Muscle layer of colon (tissue), 2 donors: ENCODE measurements around the gene ITGA2B.
A peak's percentile ranks its signal among the peaks of the same experiment; 100 is the strongest.
"Not testable (repeated sequence)": the region's sequence is repeated elsewhere in the genome, so short reads cannot be mapped to it uniquely, and the experiment has no call there.

Experiments used
- H3K27ac ChIP-seq: one replicate; pipeline ENCODE4 v1.7.0; 2013; ENCODE audit warnings: low read depth, mild to moderate bottlenecking, low read length, moderate library complexity
- H3K27me3 ChIP-seq, 2 donors: one replicate each; pipeline ENCODE4 v1.7.0; 2013; ENCODE audit warnings: low read length in 2 of 2, mild to moderate bottlenecking in 2 of 2; ENCODE audit not compliant: insufficient read depth in 2 of 2, control insufficient read depth in 1 of 2
- H3K36me3 ChIP-seq: one replicate; pipeline ENCODE4 v1.7.0; 2013; ENCODE audit warnings: mild to moderate bottlenecking, low read length; ENCODE audit not compliant: insufficient read depth
- H3K4me1 ChIP-seq: one replicate; pipeline ENCODE4 v1.7.0; 2013; ENCODE audit warnings: mild to moderate bottlenecking, low read length; ENCODE audit not compliant: insufficient read depth
- H3K4me3 ChIP-seq, 2 donors: one replicate each; pipeline ENCODE4 v1.7.0; 2013; ENCODE audit warnings: low read length in 2 of 2, low read depth in 1 of 2, mild to moderate bottlenecking in 1 of 2, moderate library complexity in 1 of 2
- H3K9ac ChIP-seq: one replicate; pipeline ENCODE4 v1.7.0; 2013; ENCODE audit warnings: low read length
- H3K9me3 ChIP-seq: one replicate; pipeline ENCODE4 v1.7.0; 2013; ENCODE audit warnings: mild to moderate bottlenecking, low read length
- donor health status: abdominal sarcoma.
- donor health status: Adenocarcinoma of cecum.

Gene ITGA2B

DNA sequence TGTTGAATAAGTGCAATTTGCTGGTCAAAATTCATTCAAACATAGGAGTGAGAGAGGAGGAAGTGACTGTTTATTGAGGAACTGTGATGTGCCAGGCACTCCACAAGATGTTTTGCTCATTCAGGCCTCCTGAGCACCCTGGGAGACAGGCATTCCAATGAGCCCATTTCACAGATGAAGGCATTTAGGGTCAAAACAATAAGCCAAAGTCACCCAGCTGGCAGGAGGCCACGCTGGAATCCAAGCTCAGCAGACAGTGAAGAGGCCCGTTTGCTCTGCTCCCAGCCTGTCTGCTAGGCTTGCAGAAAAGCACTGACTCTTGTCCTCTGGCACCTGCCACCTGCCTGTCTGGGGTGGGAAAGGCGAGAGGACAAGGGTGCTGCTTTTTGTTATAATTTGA, 54.7 kb downstream of the ITGA2B start:
- Histone ChIP-seq H3K9ac (no peak overlapping the region), H3K27me3 (no peaks in the 10 kb centered on the region), H3K36me3 (no peaks in the 10 kb centered on the region), H3K9me3 (no peaks in the 10 kb centered on the region), H3K27ac (no peak overlapping the region), H3K4me3 (no peak overlapping the region), H3K4me1 (peaks cover 5% of the 10 kb centered on the region)

DNA sequence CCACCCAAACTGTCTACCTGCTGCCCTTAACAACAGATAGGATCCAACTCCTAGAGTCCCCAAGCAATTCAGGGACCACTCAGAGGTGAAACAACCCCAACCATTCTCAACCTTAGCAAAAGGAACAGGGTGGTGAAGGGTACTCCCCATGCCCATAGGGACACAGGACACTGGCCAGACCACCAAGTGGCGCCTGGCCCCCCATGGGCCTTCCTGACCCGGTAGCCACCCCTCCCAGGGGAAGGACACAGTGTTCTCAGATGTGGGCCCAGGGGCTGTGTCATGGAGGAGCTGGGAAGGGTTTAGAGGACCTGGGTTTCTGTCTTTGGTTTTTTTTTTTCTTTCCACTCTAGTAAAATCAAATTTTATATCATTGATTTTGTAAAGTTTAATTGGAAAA, 55.1 kb downstream of the ITGA2B start:
- H3K27me3 ChIP-seq, result no peaks in the 10 kb centered on the region
- H3K9me3 ChIP-seq, result no peaks in the 10 kb centered on the region
- no peak overlapping the region for H3K4me3 ChIP-seq
- H3K27ac ChIP-seq, result no peak overlapping the region
- no peaks in the 10 kb centered on the region for H3K36me3 ChIP-seq
- H3K9ac ChIP-seq, result no peak overlapping the region
- H3K4me1 ChIP-seq, result peaks cover 5% of the 10 kb centered on the region

DNA sequence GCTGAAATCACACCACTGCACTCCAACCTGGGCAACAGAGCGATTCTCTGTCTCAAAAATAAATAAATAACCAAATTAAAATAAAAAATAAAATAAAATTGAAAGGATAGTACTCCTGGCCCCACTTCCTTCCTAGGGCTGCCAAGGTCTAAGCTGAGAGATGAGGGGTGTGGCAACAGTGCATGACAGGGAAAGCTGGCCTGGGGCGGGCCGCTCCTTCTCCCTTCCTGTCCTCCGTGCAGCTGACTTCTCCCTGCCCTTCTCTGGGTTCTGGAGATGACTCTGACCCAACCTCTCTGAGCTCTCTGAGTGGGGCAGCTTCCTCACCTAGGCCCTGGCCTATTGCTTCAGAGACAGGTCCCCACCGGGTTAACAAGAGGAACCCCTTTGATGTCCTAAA, 56.1 kb downstream of the ITGA2B start:
- H3K36me3 ChIP-seq, result no peaks in the 10 kb centered on the region
- H3K27ac ChIP-seq, result no peak overlapping the region
- no peaks in the 10 kb centered on the region for H3K9me3 ChIP-seq
- no peak overlapping the region for H3K9ac ChIP-seq
- no peak overlapping the region for H3K4me3 ChIP-seq
- H3K4me1 ChIP-seq, result peaks cover 5% of the 10 kb centered on the region
- no peaks in the 10 kb centered on the region for H3K27me3 ChIP-seq

DNA sequence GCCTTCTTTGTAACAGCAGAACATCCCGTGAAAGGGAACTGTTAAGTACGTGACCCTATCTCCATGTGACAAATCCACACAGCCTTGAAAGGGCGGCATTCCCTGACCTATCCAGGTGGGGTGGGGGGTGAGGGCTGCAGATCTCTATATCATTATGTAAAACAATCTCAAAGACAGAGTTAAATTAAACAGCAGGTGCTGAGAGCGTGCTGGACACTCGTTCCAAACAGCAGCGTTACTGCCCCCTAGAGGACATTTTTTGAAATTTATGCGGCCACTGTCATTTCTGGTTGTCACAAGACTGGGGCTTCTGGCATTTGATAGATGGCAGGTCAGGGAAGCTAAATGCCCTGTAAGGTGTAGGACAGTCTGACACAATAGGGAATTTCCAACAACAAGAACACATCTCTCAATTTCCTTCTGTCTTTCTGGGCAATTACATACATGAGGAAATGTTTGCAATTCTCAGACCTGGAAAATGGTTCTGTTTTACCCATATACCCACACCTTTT, 58.1 kb downstream of the ITGA2B start:
- Histone ChIP-seq H3K36me3 (no peaks in the 10 kb centered on the region), H3K9me3 (no peaks in the 10 kb centered on the region), H3K4me1 (peaks cover 9% of the 10 kb centered on the region), H3K4me3 (no peak overlapping the region), H3K9ac (no peak overlapping the region), H3K27me3 (no peaks in the 10 kb centered on the region), H3K27ac (no peak overlapping the region)

DNA sequence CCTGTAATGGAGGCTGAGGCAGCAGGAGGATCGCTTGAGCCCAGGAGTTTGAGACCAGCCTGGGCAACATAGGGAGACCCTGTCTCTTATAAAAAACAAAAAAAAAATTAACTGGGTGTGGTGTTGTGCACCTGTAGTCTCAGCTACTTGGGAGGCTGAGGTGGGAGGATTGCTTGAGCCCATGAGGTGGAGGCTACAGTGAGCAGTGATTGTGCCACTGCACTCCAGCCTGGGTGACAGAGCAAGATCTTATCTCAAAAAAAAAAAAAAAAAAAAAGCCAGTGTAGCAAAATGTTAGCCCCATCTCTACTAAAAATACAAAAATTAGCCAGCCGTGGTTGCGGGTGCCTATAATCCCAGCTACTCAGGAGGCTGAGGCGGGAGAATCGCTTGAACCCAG, 59.2 kb downstream of the ITGA2B start:
- H3K4me1 ChIP-seq, result peaks cover 14% of the 10 kb centered on the region
- not testable (repeated sequence) for H3K36me3 ChIP-seq

DNA sequence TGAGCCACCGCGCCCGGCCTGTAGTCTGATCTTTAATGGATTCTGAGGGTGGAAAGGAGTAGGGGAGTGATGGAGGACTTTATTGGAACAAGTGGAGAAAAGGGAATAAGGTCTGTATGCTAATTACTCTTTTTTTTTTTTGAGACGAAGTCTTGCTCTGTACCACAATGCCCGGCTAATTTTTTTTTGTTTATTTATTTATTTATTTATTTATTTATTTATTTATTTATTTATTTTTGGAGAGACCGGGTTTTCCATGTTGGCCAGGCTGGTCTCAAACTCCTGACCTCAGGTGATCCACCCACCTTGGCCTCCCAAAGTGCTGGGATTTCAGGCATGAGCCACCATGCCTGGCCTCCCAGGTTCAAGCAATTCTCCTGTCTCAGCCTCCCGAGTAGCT, 59.9 kb downstream of the ITGA2B start:
- H3K4me3 ChIP-seq, H3K9me3 ChIP-seq, H3K36me3 ChIP-seq, H3K27ac ChIP-seq, H3K27me3 ChIP-seq, H3K9ac ChIP-seq: not testable (repeated sequence)
- H3K4me1 ChIP-seq, result peaks cover 14% of the 10 kb centered on the region

More for the DNA sequence above, 59.2 kb downstream of the ITGA2B start:
- not testable (repeated sequence) for H3K27me3 ChIP-seq, H3K9ac ChIP-seq, H3K27ac ChIP-seq, H3K9me3 ChIP-seq, H3K4me3 ChIP-seq

DNA sequence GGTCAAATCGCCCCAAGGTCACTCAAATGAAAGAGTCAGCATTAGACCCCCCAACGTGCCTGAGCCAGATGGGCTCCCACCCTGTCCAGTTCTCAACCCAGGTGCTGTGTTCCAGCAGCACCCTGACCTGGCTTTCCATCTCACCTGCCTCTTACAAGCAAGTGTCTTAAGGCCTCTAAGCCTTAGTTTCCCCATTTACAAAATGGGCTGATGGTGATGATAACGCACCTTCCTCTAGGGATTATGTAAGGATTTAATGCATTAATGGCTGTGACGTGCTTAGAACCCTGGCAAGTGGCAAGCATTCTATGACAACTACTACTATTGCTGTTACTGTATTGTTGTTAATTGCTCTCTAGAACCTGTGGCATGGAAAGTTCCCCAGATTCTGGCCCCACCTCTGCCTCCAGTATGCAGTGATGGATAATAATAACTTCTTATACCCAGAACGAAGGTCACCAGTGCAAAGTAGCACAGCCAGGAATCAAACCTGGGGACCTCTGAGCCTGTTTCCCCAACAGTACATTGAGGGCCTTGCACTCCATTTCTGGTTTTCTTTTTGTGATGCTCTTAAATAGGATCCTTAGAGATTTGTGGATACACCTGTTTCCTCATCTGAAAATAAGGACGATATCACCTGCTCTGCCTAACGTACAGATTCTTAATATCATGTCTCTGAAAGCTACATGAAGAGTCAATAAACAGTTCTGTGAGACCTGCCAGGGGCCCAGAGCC, 61.6 kb downstream of the ITGA2B start:
- Histone ChIP-seq H3K4me1 (peaks cover 21% of the 10 kb centered on the region), H3K9me3 (no peaks in the 10 kb centered on the region), H3K27ac (no peak overlapping the region), H3K27me3 (no peaks in the 10 kb centered on the region), H3K36me3 (no peaks in the 10 kb centered on the region), H3K4me3 (no peak overlapping the region), H3K9ac (no peak overlapping the region)

DNA sequence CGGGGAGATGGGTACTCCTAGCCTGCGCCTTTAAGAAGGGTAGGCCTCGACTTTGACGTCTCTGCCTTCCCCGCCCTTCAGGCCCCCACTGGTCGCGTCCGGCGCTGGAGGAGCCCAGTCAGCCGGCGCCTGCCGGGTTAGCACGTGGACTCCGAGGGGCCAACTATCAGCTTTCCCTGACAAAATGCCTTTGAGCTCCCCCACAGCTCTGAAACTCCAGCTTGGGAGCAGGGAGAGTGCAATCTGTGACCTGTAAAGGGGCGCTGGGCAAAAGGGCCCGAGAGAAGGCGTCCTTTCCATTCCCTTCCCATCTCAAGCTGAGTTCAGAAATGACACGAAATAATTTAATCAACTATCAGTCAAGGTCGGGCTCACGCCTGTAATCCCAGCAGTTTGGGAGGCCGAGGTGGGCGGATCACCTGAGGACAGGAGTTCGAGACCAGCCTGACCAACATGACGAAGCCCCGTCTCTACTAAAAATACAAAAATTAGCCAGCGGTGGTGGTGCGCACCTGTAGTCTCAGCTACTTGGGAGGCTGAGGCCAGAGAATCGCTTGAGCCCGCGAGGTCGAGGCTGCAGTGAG, 62.5 kb downstream of the ITGA2B start:
- H3K4me3 ChIP-seq, result peak overlapping the region in 1 of 2 donors; percentile 11
- no peak overlapping the region for H3K9ac ChIP-seq
- peaks cover 7% of the 10 kb centered on the region for H3K36me3 ChIP-seq
- H3K27ac ChIP-seq, result no peak overlapping the region
- no peaks in the 10 kb centered on the region for H3K9me3 ChIP-seq
- no peaks in the 10 kb centered on the region for H3K27me3 ChIP-seq
- H3K4me1 ChIP-seq, result peaks cover 21% of the 10 kb centered on the region

DNA sequence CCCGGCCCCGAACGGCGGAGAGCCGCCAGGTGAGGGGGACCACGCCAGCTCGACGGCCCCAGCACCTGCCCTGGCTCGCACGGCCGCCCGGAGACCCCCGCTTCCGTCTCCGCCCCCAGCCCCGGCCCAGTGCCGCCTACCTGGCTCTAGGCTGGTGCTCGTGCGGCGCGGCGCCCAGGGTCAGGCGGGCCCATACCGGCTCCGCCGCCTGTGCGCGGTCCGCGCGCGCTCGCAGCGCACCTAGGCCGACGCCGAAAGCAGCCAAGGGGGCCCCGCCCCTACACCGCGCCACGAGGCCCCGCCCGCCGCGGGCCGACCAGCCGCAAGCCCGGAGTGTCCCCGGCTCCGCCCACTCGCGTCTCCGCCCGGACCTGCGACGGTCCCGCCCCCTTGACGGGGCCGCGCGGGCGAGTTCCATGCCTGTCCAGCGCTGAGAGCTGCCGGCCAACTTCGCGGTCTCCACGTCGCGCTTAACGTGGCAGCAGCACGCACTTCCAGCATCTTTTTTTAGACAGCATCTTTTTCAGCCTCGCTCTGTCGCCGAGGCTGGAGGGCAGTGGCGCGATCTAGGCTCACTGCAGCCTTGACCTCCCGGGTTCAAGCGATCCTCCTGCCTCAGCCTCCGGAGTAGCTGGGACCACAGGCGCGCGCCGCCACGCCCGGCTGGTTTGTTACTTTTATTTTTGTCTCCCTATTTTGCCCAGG, 64.7 kb downstream of the ITGA2B start, which contains the start of gene SLC25A39:
SLC25A39 (minus strand) TSS at position 253 of the 705 bp plus-strand sequence. CDS start 1,261 bp downstream, outside the sequence.
- H3K27ac ChIP-seq, result peak within 1 kb of the TSS; percentile 92
- peaks cover 28% of the 10 kb centered on the region for H3K36me3 ChIP-seq
- no peaks in the 10 kb centered on the region for H3K27me3 ChIP-seq
- H3K9me3 ChIP-seq, result no peaks in the 10 kb centered on the region
- H3K4me1 ChIP-seq, result peaks cover 15% of the 10 kb centered on the region
- peak within 1 kb of the TSS; percentile 92 for H3K9ac ChIP-seq
- H3K4me3 ChIP-seq, result peak within 1 kb of the TSS; percentile 80 to 98

DNA sequence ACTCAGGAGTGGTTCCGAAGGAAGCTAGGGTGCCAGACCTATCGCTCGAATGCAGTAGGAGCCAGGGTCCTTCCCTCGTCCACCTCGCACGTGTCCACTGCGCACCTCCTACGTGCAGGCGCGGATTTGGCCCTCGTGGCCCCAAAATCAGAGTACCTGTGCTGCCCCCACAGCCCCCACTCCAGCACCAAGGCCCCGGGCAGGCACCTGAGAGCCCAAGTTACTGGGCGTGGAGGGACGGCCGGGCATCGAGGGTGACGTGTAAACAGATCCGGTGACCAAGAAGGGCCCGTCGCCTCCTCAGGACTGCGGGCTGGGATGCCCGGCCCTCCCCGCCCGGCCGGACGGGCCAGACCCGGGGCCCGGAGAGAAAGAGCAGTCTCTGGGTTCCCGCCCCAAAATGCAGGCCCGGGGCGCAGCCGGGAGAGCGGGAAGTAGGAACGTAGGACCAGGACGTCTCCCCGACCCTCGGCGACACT, 65.3 kb downstream of the ITGA2B start:
- H3K4me3 ChIP-seq, result peak overlapping the region; percentile 78 to 98
- H3K27ac ChIP-seq, result peak overlapping the region; percentile 82
- no peaks in the 10 kb centered on the region for H3K27me3 ChIP-seq
- peaks cover 15% of the 10 kb centered on the region for H3K4me1 ChIP-seq
- H3K9ac ChIP-seq, result peak overlapping the region; percentile 21
- H3K9me3 ChIP-seq, result no peaks in the 10 kb centered on the region
- peaks cover 31% of the 10 kb centered on the region for H3K36me3 ChIP-seq

DNA sequence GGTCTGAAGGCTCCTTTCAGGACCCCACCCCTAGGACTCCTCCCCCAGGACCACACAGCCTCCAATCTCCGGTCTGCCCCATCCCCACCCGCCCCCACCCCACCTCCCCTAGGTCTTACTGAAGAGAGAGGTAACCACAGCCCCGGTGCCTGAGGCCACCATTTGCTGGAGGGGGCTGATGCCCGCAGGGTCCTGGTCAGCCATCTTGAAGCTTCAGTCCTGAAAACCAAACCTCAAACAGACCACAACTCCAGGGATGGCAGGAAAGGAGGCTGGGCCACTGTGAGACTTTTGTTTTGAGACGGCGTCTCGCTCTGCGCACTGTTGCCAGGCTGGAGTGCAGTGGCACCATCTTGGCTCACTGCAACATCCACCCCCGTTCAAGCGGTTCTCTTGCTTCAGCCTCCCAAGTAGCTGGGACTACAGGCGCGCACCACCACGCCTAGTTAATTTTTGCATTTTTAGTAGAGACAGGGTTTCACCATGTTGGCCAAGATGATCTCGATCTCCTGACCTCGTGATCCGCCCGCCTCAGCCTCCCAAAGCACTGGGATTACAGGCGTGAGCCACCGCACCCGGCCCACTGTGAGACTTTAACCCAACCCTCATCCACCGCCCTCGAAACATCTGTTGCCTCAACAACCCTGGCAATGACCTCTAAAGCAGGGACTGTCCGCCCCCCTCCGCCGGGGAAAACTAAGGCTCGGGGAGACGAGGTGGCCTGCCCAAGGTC, 65.9 kb downstream of the ITGA2B start:
- Histone ChIP-seq H3K4me1 (peaks cover 15% of the 10 kb centered on the region), H3K27ac (peak overlapping the region; percentile 82), H3K36me3 (peaks cover 31% of the 10 kb centered on the region), H3K4me3 (peak overlapping the region; percentile 78 to 98), H3K9me3 (no peaks in the 10 kb centered on the region), H3K9ac (peak overlapping the region; percentile 21), H3K27me3 (no peaks in the 10 kb centered on the region)
